HG03457 (cell line): ENCODE data around the gene PLD1.
"Not testable (repeated sequence)": the region's sequence is repeated elsewhere in the genome, so short reads cannot be mapped to it uniquely, and the experiment has no call there.

Experiments used
- ATAC-seq: cut with Tn5 transposase; IDR thresholded peaks from one replicate; pipeline ENCODE4 v1.9.1; 2021; ENCODE audit warnings: moderate number of reproducible peaks; ENCODE audit not compliant: unreplicated experiment

PLD1 gene

DNA sequence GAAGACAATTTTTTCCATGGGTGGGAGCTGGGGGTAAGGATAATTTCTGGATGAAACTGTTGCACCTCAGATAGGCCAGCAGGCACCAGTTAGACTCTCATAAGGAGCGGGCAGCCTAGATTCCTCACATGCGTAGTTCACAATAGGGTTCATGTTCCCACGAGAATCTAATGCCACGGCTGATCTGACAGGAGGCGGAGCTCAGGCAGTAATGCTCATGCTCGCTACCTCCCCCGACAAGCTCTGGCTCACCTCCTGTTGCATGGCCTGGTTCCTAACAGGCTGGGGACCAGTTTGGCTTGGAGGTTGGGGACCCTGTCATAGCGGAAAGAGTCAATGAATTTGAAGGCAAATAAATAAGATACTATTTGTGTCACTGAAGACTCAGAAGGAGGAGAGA, 105.5 kb downstream of the PLD1 start:
- no peak for ATAC-seq

GRCh38 chr3:171704002-171704401, 106.3 kb downstream of the PLD1 start:
- ATAC-seq = no peak

DNA sequence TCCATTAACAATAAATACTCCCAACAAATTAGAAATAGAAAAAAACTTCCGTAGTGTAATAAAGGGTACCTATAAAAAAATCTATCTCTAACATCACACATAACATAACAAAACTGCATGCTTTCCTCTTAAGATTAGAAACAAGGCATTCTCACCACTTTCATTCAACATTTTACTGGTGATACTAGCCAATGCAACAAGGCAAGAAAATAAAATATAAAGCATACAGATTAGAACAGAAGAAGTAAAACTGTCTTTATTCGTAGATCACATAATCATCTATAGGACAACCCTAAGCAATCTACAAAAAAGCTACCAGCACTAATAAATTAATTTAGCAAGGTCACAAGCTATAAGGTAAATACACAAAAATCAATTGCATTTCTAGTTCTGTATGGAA, 107.1 kb downstream of the PLD1 start:
- no peak for ATAC-seq

DNA sequence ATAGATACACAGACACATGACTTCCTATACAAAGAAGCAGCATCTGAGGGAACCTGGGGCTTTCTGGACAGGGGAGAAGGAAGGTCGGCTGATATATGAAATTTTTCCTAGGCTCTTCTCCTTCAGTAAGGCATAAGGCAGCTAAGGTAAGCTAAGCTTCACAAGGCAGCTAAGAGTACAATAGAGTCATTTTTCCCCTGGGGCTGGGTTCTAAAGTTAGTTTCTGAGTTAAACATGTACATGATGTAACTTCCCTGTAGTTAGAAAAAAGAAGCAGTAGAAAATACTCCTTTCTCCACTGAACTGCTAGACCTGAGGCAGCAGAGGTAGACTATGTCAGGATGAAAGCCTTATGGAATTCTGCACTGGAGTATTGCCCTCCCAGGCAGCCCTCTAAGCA, 109.6 kb downstream of the PLD1 start:
- ATAC-seq = no peak

- ATAC-seq = no peak
These were observed 110.1 kb downstream of the PLD1 start for GRCh38 chr3:171700157-171700556.

DNA sequence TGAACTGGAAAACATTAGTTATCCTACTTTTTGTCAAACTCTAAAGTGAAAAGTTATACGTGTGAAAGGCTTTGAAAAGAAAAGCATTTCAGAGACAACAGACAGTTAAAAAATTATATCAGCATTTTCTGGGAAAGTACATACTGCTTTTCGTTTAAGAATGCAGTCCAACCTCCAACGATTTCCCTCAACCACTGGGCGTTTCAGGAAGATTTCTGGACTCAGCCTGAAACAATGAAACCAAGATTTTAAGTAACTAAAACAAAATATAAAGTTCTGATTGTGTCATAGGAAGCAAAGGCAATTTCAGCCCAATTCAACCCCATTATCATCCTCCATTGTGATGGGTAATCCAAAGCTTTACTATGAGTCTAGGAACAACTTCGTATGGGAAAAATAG, 110.7 kb downstream of the PLD1 start:
- ATAC-seq = no peak

DNA sequence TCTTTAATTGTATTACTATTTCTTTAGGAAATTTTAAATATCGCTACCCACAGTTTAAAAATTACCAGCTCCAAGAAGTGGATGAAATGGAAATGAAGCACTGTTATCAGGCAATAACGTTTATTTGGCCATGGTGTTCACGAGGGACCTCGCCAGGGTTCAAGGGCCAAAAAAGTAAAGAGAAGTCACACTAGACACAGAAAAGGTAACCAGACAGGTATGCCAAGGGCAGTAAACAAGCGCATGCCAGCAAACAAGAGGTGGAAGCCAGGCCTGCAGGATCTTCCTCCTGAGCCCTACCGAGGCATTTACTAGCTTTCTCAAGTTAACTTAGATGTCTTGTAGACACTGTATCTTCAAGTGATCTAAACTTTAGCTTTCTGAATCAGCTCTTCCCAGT, 113.5 kb downstream of the PLD1 start:
- no peak for ATAC-seq

GRCh38 chr3:171695426-171695825, 114.9 kb downstream of the PLD1 start:
- no peak for ATAC-seq

DNA sequence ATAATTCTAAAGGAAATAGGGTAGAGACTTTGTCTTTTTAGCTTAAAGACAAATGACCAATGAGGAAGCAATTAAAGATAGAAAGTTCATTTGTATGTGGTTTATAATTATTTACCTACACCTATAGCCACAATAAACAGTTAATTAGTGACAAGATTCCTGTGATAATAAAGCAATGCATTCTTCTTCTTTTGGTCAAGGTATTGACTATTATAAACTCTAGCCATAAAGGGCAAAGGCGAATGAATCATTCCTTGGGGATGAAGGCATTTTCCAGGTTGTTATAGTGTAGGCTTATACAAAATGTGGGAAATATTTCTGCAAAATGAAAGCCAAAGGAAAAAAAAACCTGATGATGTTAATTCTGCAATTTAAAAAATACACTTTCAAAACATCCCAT, 115.4 kb downstream of the PLD1 start:
- ATAC-seq = no peak

- ATAC-seq = not testable (repeated sequence)
These were observed 117.7 kb downstream of the PLD1 start for GRCh38 chr3:171692551-171692950.

- no peak for ATAC-seq
These were observed 118.8 kb downstream of the PLD1 start for GRCh38 chr3:171691485-171691884.

DNA sequence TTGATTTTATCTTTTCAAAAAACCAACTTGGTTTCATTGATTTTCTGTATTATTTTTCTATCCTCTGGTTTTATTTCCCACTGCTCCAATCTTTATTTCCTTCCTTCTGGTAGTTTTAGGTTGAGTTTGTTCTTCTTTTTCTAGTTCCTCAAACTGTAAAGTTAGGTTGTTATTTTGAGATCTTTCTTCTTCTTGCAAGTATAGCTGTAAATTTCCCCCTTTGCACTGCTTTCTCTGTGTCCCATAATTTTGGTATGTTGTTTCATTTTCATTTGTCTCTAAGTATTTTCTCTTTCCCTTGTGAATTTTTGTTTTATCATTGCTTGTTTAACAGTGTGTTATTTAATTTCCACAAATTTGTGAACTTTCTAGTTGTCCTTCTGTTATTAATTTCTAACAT, 120.0 kb downstream of the PLD1 start:
- no peak for ATAC-seq

DNA sequence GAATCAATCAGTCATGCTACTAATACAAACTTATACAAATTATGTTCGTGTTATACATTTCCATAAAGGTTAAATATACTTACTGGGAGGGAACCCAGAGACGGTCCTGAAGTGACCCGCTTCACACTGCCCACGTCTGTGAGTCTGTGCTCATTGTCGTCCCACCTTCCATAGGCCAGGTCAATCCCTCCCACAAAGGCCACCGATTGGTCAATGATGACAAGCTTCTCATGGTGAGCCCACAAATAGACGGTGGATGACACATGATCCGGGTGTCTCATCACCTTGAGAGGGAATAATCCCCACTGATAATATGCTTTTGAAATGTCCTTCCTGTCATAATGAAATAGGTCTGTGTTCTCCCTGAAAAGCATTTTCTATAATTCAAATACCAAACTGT, 121.7 kb downstream of the PLD1 start:
- ATAC-seq = no peak

GRCh38 chr3:171688002-171688401, 122.3 kb downstream of the PLD1 start:
- ATAC-seq = no peak

- ATAC-seq = no peak
These were observed 122.7 kb downstream of the PLD1 start for GRCh38 chr3:171687581-171687980.

GRCh38 chr3:171687064-171687463, 123.2 kb downstream of the PLD1 start:
- ATAC-seq = no peak

DNA sequence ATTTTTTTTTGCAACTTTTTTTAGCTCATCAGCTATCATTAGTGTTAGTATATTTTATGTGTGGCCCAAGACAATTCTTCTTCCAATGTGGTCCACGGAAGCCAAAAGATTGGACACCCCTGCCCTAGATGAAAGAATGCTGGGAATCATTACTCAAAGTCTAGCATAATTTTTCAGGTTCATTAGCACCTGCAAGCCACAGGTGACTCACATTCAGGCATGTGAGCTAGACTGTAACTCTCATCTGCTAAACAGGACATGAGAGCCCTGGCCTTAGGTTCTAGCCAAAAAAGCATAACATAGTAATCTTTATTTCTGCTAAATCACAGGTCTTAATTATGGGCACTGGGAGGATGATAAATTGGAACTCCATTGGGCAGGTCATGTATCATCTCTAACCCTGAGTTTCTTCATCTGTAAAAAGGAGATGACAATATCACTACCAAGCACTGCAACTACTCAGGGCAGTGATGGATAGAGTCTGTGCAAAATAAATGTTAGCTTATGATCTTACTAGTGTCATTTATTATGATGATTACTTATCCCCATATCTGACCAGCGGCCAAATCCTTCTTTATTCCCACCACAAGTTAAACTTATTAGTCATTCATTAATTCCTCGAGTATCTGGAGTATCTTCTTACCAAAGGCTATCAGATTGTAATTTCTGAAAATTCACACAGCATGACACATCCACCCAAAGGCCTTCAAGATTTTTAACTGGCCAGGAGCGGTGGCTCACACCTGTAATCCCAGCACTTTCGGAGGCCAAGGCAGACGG, 125.0 kb downstream of the PLD1 start:
- ATAC-seq = no peak

DNA sequence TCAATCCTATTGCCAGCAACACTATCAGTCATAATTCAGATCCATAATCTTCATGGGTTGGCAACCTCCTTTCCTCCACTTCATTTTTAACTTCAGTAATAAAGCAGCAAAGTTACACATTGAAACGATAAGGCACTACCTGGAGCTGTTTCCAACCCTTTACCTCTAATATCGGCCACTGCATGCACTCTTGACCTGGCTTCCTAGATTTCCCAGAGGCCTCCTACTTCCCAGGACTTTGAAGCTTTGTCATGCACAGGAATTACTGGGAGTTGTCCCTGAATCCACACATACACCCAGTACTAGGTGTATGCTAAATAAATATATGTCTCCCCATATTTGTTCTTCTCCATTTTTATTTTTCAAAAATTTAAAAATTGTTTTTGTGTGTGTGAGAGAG, 126.1 kb downstream of the PLD1 start:
- ATAC-seq = no peak

DNA sequence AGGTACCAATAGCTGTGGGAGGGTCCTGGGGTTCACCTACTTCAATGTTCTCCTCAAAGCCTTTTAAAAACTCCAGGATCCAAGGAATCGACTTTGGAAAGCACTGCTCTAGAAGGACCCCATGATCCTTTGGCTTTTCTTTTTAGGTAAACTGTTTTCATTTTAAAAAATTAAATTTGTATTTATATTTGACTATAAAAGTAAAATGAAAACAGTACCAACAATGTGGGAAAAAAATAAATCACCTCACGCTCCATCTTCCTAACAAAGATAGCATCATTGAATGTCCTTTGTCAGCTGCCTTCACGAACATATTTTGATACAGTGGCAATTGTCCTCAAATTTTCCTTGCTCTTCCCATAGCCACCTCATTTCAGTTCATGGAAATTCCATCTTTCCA, 127.5 kb downstream of the PLD1 start:
- no peak for ATAC-seq

GRCh38 chr3:171680726-171681411, 129.4 kb downstream of the PLD1 start:
- no peak for ATAC-seq

DNA sequence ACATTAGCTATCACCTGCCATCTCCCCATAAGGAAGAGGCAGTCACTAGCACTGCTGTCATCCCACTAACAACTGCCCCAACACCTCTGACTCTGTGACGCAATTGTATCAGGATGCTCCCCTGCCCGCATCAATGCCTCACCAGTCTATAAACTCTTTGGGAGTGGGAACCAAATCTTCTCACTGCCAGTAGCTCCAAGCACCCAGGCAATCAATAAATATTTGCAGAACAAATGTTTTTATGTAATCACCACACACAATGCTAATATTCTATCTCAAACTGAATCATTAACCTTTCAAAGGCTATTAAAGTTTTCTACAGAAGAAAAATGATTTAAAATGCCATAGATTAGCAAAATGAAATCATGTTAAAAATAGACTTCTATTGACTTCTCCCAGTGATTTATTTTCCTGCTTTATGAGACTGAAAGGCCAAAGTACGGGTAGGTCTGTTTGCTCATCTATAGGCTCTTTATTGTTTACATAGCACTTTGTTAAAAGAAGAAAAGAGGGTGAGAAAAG, 131.3 kb downstream of the PLD1 start:
- ATAC-seq = no peak

GRCh38 chr3:171677706-171678105, 132.6 kb downstream of the PLD1 start:
- ATAC-seq = no peak
